Fibroblast of lung (primary cell): ENCODE results near the gene CCDC183. TPM values are rescaled to one million over a fixed set of nuclear protein-coding genes. Genes with fewer than 3 reads are reported as not detected.

Experiments
- DNase-seq, 2 donors: peaks; one replicate each; pipeline versions ENCODE4 v3.0.0 to v3.0.0-alpha.2; 2010; ENCODE audit warnings: low read depth in 2 of 2
- H2AFZ ChIP-seq: 2 replicates; pipeline ENCODE4 v1.5.1; 2012; ENCODE audit warnings: low read length, control low read depth, inconsistent platforms
- H3K27ac ChIP-seq: 2 replicates; pipeline ENCODE4 v1.5.1; 2011; ENCODE audit warnings: low read length, control low read depth; ENCODE audit not compliant: insufficient read depth
- H3K27me3 ChIP-seq: 2 replicates; pipeline ENCODE4 v1.5.1; 2011; ENCODE audit warnings: mild to moderate bottlenecking, low read length; ENCODE audit not compliant: control insufficient read depth, insufficient read depth
- H3K36me3 ChIP-seq: 2 replicates; pipeline ENCODE4 v1.5.1; 2011; ENCODE audit warnings: low read length; ENCODE audit not compliant: control insufficient read depth, insufficient read depth
- H3K4me1 ChIP-seq: 2 replicates; pipeline ENCODE4 v1.5.1; 2011; ENCODE audit warnings: low read length; ENCODE audit not compliant: control insufficient read depth, insufficient read depth; ENCODE audit errors: extremely low read depth
- H3K4me2 ChIP-seq: 2 replicates; pipeline ENCODE4 v1.5.1; 2011; ENCODE audit warnings: low read length, control low read depth; ENCODE audit not compliant: insufficient read depth; ENCODE audit errors: extremely low read depth
- H3K4me3 ChIP-seq, 4 experiments: fragments of 200-600 bp in 1 of 4; sonication (generic) in 1 of 4; replicated peaks in 1 of 4; 2 replicates each; pipeline ENCODE4 v1.5.1; 2011 to 2016; ENCODE audit warnings: low read length in 4 of 4, low read depth in 3 of 4, mild to moderate bottlenecking in 3 of 4, control low read depth in 2 of 4, inconsistent platforms in 1 of 4, mixed read lengths in 1 of 4; ENCODE audit not compliant: insufficient read depth in 1 of 4; ENCODE audit errors: control extremely low read depth in 1 of 4
- H3K79me2 ChIP-seq: 2 replicates; pipeline ENCODE4 v1.5.1; 2012; ENCODE audit warnings: mild to moderate bottlenecking, low read length, inconsistent platforms; ENCODE audit not compliant: control insufficient read depth, insufficient read depth
- H3K9ac ChIP-seq: 2 replicates; pipeline ENCODE4 v1.5.1; 2011; ENCODE audit warnings: mild to moderate bottlenecking, low read length, control low read depth; ENCODE audit not compliant: insufficient read depth
- H3K9me3 ChIP-seq: 2 replicates; pipeline ENCODE4 v1.5.1; 2012; ENCODE audit warnings: low read depth, low read length; ENCODE audit not compliant: control insufficient read depth, insufficient read depth
- H4K20me1 ChIP-seq: 2 replicates; pipeline ENCODE4 v1.5.1; 2011; ENCODE audit warnings: low read length; ENCODE audit not compliant: control insufficient read depth, insufficient read depth; ENCODE audit errors: extremely low read depth
- EZH2 ChIP-seq: IDR thresholded peaks from 2 replicates; pipeline ENCODE4 v1.5.1; 2012; ENCODE audit warnings: low read length, control low read depth, mild to moderate bottlenecking; ENCODE audit errors: missing control alignments
- polyA plus RNA-seq, 2 donors: library from polyadenylated mRNA; depleted of rRNA in 1 of 2; stranded (reverse) in 1 of 2; unstranded in 1 of 2; fragments of >200 nt; gene quantifications; 2 replicates each; pipeline ENCODE4 v1.2.1, GENCODE V29; 2011 to 2012; ENCODE audit warnings: missing spikeins in 1 of 2
- total RNA-seq: library from RNA; depleted of rRNA; stranded (reverse); fragments of >200 nt; gene quantifications from 2 replicates; pipeline ENCODE4 v1.2.1, GENCODE V29; 2014
- TF ChIP-seq, protein P1 (sequence below), 2 donors: IDR thresholded peaks in 1 of 2; conservative IDR thresholded peaks in 1 of 2; 1 replicate in 1 of 2; 2 replicates in 1 of 2; pipeline ENCODE4 v1.5.1; 2011 to 2012; ENCODE audit warnings: low read length in 2 of 2, control low read depth in 1 of 2, inconsistent platforms in 1 of 2, low read depth in 1 of 2, mild to moderate bottlenecking in 1 of 2

Gene CCDC183
- total and polyA plus RNA-seq, 2 donors (not counting 1 experiment from before 2014, with no cell fraction given): 0.35 to 0.99 TPM

DNA sequence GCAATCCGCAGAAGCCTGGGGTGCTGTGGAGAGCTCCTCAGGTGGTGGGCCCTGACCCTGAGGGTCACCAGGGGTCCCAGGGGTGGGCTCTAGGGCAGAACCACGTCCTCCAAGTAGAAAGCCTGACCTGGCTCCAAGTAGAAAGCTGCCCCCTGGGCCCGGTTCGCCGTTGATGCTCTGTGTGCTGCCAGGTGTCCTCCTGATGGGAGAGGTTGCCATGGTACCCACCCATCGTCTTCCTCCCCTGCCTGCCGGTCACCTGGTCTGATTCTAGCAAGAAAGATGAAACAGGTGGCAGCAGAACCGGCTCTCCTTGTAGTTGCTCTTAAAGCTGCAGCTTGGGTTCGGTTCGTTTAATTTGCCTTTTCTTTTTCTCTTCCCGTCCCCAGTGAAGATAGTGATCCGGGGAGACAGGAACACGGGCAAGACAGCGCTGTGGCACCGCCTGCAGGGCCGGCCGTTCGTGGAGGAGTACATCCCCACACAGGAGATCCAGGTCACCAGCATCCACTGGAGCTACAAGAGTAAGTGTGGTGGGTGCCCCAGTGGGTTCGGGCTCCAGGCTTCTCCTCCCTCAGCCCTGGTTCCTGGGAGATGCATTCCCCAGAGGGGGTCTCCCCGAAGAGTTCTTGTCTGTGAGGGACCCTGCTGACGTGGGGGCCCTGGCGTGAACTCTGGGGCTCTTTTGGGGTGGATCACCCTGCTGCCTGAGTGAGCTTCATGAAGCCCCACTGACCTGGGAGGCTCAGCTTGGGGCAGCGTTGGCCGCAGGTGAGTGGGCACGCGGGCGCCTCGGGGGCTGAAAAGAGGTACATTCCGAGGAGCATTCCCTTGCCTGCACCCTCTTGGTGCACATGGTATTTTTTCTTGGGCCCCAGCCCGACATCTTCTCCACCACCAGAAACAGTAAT lies 27.3 kb downstream of the CCDC183 start:
- Histone ChIP-seq H3K9ac (no peak overlapping the region), H4K20me1 (no peaks in the 10 kb centered on the region), H3K27ac (no peak overlapping the region), H3K9me3 (no peaks in the 10 kb centered on the region), H3K4me1 (peaks cover 3% of the 10 kb centered on the region), H3K27me3 (no peaks in the 10 kb centered on the region), H2AFZ (no peak overlapping the region), H3K4me3 (no peak overlapping the region), H3K4me2 (no peak overlapping the region), H3K36me3 (peaks cover 19% of the 10 kb centered on the region), H3K79me2 (peaks cover 16% of the 10 kb centered on the region)
- TF ChIP-seq, protein P1, sequence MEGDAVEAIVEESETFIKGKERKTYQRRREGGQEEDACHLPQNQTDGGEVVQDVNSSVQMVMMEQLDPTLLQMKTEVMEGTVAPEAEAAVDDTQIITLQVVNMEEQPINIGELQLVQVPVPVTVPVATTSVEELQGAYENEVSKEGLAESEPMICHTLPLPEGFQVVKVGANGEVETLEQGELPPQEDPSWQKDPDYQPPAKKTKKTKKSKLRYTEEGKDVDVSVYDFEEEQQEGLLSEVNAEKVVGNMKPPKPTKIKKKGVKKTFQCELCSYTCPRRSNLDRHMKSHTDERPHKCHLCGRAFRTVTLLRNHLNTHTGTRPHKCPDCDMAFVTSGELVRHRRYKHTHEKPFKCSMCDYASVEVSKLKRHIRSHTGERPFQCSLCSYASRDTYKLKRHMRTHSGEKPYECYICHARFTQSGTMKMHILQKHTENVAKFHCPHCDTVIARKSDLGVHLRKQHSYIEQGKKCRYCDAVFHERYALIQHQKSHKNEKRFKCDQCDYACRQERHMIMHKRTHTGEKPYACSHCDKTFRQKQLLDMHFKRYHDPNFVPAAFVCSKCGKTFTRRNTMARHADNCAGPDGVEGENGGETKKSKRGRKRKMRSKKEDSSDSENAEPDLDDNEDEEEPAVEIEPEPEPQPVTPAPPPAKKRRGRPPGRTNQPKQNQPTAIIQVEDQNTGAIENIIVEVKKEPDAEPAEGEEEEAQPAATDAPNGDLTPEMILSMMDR (conservative IDR thresholded peaks at IDR 0.05 in 1 of 2, IDR thresholded peaks at IDR 0.05 in 1 of 2; ENCODE audit: low read depth in 1 of 2, low read length in 2 of 2): no peak
- no peak for TF ChIP-seq EZH2
- DNase-seq: no peak

DNA sequence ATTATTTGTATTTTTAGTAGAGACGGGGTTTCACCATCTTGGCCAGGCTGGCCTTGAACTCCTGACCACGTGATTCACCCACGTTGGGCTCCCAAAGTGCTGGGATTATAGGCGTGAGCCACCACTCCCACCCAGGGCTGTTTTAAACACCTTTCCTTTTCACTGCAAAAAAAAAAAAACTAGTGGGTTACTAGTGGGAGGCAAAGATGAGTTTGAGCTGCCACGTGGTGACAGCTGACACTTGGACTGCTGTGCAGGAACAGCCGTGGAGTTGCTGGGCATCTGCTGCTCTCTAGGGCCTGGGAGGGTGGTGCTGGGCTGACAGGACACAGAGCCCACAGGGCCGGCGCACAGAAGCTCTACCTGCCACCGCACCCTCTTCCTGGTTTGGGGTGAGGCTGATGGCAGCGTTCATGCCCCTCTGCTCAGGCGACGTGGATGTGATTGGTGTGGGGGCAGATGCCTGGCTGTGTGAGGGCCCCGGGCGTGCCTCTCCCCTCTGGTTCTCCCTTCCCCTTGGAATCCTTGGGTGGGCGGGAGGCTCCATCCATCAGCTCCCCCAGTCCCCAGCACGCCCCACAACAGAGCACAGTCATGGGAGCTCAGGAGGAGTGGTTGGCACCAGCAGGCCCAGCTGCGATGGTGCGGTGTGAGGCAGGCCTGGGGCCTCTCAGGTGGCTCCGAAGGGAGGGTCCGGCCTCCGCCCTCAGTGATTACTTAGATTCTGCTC lies 28.5 kb downstream of the CCDC183 start:
- H3K4me3 ChIP-seq: no peak overlapping the region
- H3K79me2 ChIP-seq: peaks cover 16% of the 10 kb centered on the region
- no peak for DNase-seq
- H3K9ac ChIP-seq: no peak overlapping the region
- H4K20me1 ChIP-seq: no peaks in the 10 kb centered on the region
- no peak overlapping the region for H3K4me2 ChIP-seq
- H2AFZ ChIP-seq: no peak overlapping the region
- no peaks in the 10 kb centered on the region for H3K9me3 ChIP-seq
- no peak overlapping the region for H3K27ac ChIP-seq
- peaks cover 3% of the 10 kb centered on the region for H3K4me1 ChIP-seq
- no peaks in the 10 kb centered on the region for H3K27me3 ChIP-seq
- no peak for TF ChIP-seq EZH2
- TF ChIP-seq, protein P1 (conservative IDR thresholded peaks at IDR 0.05 in 1 of 2, IDR thresholded peaks at IDR 0.05 in 1 of 2; ENCODE audit: low read depth in 1 of 2, low read length in 2 of 2): no peak
- peaks cover 26% of the 10 kb centered on the region for H3K36me3 ChIP-seq
